Activated CD8-positive, alpha-beta memory T cell treated with anti-CD3 and anti-CD28 coated beads, Interleukin-2, amount 50 U/mL, for 24 hours (primary cell): Measurements from ENCODE around the gene MGAT4B.

Experiments
- DNase-seq: peaks from one replicate; pipeline ENCODE4 v3.0.0-alpha.2; 2020; ENCODE audit errors: extremely low read depth

MGAT4B gene

DNA sequence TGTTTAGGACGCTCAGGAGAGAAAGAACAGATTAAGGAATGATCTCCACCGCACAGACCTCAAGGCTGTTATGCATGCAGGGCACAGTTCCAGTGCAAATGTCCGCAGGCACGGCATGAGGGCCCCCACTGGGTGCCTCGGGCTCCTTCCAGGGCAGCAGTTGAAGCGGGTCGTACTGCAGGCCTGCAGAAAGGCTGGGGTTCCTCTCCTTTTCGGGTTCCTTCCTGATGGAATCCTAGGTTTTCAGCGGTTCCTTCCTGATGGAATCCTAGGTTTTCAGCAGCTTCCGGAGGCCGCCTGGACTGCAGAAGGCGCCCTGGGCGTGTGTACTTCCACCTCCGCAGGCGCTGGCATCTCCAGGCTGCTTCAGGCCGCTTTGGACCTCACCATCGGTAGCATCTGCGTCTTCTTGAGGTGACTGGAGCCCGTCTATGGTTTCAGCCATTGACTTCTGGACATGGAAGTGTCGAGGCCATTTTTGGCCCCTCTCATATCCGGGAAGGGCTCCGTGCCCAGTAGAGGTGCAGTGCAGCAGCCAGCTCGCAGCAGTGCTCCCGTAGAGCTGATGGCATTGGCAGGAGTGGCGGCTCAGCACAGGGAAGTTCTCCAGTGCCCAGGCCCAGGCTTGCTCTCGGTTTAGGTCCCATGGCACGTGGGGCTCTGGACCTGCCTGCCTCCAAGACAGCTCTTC lies 5.6 kb upstream of the MGAT4B start:
- DNase-seq, result no peak

DNA sequence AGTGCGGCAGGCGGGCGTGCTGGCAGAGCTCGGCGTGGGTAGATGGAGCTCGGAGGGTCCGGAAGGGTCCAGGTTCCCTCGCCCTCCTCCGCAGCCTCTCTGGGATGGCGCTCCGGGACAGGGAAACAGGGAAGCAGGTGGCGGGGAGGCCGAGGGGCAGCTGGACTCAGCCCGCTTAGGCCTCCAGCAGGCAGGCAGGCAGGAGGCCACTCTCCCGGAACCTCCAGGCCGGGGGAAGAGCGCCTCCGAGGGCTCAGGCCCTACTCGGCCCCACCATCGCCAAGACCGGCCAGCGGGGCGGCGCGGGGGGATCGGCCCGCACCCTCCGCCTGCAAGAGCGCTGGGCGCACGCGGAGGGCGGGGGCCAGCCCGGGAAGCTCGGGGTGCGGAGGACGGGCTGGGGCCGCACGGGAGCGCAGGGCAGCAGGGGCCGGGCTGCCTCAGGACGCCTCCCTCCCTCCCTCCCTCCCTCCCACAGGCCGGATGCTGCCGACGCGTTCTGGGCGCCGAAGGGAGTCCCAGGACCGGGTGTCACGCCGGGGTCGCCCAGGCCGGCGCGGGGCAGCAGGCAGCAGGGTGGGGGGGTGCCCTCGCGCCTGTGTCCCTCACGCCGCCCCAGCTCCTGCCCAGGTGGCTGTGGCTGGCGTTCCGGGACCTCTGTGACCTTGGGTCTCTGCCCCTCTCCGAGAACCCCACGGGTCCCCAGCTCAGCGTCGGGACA lies 977 bp downstream of the MGAT4B start:
- no peak for DNase-seq

DNA sequence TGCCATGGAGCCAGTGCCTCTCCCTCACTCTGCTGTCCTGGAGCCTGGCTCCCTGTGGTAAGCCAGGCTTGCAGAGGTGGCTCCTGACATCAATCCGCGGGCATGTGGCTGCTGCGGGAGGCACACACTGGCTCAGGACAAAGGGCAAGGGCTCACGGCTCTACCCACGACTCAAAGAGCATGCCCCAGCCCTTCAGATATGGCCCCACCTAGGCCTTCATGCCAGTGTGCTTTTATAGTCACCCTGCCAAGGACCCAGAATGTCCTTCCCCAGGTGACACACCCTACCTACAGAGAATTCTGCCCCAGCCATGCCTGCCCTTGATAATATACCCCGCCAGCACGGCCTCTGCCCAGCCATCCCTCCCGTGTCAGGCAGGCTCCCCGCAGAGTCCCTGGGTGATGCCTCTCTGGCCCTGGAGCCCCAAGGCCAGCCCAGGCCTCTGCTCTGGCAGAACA lies 1.6 kb downstream of the MGAT4B start:
- DNase-seq, result no peak

DNA sequence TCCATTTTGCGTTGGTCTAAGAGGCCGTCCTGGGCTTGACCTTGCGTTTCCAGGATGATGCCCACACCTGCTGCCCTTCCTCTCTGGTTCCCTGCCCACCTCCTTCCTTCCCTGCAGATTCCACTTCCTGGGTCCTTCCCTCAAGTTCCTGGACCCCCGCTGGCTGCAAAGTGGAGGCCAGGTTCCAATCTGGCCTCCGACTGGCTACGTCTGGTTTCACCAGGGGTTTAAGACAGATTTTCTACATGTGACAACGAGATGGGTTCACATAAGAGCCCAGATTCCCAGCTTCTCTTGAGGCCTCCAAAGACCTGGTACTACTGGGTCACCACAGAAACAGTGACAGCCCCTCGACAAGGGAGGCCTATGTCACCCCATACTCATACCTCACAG lies 2.1 kb downstream of the MGAT4B start:
- no peak for DNase-seq

DNA sequence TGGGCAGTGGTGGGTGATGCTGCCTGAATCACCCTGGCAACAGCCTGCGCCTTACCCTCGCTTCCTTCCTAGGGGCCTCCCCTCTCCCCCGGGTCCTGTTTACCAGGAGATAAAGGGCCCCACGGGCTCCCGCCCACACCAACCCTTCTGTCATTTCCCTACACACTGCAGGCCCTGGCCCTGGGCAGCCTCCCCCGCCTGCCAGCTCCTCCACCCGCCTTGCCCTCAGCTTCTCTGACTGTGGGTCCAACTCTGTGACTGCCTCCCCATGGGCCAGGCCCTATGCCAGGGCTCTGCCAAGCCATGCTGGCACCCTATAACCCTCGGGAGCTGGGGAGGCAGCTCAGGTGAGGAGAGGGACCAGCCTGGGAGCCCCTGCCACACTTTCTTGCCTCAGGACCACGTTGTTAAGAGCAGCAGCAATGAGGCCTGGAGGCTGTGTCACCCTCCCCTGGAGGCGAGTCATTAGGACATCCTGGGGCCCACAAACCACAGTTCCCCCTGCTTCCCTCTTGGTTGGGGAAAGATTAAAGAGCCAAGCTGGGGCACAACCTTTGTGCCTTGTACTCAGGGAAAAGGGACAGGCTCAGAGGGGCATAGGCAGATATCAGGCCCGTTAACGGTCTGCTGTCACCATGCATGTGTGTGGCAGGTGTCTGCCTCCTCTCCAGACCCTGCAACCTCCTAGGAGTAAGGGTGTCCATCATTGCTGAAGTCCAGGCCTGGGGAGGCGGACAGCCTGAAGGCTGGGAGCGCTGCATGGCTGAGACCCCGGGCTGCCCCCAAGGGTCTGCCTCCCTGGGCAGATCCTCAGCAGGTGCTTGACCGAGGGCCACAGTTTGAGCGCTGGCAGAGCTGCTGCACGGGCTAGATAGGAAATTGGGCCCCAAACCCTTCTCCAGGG lies 2.8 kb downstream of the MGAT4B start:
- no peak for DNase-seq

DNA sequence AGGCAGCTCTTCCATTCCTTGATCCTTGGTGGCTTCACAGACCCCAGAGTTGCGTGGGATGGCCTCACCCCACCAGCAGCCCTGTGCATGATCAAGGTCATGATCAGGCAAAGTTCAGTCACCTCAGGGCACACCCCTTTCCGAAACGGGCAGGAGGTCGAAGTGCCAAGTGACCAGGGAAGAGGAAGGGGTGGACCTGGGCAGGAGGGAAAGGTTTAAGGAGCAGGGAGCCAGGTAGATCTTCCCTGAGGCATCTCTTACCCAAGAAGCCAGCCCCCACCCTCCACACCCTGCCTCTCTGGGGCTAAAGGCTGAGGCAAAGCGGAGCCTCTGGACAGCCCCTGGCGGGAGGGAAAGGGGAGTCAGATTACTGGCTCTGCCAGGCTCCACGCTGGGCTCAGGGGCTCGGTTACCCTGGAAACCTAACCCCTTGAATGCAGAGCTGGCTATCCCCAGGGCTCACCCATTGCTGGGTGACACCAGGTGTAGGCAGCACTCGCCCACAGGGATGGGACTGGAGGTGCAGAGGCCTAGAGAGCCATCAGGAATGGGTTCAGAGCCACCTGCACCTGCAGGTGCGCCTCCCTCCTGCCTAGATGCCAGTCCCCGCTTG lies 3.6 kb downstream of the MGAT4B start:
- DNase-seq, result no peak

DNA sequence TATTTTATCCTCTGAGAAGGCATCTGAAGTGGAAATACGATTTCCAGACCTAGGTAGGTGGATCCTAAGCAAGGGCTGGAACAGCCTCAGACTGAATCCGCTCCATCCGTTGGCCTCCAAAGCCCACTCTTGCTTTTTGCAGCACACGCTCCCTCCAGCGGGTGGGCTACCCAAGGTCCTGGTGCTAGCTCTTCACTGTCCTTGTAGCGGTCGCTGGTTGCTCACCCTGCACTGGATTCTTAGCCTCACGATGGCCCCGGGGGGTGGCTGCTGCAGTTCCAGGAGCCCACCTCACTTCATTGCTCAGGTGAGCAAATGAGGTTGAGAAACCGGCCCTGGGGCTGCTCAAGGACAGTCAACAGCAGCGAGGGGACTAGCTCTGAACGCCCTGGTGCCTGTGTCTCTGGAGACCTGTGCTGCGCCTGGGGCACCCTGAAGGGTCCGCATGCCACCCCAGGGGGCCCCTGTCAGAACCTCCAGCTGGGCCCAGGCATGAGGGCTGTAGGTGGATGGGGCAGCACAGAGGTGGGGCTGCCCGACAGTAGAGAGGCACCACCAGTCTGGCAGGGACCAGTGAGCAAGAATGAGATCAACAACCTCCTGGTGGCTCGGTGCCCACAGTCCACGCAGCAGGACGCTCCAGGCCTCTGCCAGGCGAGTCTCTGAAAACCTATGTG lies 4.3 kb downstream of the MGAT4B start:
- no peak for DNase-seq

DNA sequence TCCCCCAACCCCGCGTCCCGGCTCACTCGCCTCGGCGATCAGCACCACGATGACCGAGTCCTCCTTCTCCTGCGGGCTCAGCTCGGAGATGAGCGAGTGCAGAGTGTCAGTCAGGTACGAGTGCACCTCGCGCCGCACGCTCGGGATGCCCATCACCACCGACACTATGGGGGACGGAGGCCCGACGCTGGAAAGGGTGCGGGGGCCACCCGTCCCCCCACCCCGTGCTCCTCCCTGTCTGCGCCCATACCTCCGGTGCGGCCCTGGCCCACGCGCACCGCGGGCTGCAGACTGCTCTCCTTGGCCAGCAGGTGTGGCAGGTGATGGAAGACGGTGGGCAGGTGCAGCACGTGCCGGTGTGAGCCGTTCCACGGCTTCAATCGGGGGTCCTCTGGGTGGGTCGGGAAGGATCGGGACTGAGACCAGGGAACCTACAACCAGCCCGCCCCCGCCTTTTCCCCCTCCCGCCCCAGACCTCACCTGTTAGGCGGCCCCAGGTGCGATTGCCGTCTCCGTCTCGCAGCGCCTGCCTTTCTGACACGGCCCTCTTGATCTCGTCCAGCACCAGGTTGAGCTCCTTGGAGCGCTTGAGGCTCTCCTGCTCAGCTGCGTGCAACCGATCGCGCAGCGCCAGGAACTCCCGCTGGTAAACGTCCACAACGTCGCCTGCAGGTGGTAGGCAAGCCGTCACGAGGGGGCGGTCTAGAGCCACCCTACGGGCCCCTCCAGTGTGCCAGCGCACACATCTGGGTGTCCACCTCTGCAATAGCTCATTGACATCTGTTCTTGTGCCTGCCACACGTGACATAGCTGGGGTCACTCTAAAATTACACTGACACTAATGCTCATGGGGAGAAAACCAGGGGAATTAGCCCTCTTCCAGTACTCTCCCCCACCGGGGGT lies 5.1 kb downstream of the MGAT4B start:
- DNase-seq, result peak; percentile 58

DNA sequence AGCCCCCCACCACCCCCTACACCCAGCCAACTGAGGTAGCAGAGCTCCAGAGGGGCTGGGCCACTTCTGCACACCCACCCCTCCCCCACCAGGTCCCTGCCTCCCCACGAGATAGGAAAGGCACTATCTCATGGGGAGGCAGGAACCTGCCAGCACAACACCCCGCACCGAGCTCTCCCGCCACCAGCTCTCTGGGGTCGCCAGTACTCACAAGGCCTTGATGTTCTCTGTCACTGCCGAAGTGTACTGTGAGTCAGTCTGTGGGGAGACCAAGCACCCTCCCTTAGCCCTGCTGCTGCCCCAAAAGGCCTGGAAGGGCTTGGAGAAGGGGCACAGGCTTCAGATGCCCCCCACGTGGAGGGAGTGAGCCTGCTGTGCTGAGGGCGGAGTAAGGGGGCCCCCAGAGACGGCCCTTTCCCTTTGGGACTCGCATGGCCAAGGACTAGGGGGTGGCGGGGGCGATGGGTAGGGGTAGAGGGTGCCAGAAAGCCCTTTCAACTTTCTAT lies 5.9 kb downstream of the MGAT4B start:
- DNase-seq, result no peak

DNA sequence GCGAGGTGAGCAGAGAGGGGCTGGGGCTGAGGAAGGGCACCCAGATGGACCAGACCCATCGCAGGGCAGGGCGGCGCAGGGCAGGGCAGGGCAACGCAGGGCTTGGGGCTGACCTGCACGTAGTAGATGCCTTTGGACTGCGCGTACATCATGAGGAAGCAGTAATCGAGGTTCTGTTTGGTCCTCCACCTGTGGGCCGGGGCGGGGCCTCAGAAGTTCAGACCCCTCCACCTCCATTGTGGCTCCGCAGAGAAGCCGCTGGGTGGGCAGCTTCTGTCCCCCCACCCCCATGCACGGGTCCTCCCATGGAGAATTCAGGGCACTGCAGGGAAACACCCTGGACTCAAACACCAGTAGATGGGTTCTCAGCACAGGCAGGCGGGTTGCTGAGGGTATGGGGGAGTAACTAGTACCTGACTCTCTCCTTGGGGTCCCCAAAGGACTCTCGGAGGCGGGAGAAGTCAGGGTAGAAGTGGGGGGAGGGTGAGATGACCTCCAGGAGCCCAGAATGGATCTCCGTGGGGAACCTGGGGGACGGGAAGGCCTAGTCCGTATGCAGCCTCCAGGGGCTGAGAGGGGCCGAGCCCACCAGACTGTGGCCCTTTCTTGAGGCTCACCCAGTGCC lies 6.5 kb downstream of the MGAT4B start:
- no peak for DNase-seq

DNA sequence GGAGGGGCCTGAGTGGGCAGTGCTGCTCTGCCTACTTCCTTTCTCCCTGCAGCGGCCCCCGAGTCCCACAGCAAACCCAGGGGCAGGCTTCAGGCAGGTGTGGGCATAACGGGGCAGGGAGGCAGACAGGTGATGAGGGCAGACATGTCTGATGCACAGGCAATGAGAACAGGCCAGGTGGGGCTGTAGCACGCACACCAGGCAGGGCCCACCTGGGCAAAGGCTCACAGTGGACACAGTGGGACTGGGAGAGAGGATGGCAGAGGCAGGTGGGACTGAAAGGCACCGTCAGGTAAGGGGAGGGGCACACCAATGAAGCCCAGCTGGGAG lies 7.1 kb downstream of the MGAT4B start:
- DNase-seq, result no peak

DNA sequence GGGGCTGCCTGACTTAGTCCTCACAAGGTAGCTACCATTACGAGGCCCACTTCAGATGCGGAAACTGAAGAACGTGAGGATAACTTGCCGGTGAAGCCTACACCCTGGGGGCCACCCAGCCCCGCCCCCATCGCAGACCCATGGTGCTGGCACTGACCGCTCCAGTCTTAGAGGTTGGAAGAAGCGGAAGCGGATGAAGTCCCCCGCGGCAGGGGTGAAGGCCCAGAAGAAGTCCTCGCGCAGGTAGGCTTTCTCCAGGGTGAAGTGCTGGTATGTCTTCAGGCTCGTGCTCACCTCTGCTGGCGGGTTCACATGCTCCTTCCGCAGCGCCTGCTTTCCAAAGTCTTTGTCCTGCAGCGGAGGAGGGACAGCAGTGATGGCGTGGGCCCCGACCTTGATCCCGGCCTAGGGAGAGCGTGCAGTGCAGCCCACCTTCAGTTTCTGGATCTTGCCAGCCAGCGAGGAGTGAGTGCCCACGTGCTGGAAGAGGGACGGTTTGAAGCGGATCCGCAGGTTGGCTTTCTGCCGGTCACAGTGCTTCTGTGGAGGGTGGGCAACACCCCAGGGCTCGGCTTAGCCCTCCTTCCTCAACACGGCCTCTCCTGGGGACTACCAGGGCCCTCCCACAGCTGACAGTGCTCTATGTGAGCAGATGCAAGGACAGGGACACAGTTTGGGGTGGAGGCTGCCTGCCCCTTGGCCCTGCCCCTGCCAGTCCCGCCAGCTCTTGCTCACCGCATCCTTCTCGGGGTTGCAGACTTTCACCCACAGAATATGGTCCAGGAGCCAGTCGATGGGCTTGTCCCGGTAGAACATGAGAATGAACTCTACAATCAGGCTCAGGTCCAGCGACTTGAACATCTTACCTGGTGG lies 7.7 kb downstream of the MGAT4B start:
- no peak for DNase-seq

DNA sequence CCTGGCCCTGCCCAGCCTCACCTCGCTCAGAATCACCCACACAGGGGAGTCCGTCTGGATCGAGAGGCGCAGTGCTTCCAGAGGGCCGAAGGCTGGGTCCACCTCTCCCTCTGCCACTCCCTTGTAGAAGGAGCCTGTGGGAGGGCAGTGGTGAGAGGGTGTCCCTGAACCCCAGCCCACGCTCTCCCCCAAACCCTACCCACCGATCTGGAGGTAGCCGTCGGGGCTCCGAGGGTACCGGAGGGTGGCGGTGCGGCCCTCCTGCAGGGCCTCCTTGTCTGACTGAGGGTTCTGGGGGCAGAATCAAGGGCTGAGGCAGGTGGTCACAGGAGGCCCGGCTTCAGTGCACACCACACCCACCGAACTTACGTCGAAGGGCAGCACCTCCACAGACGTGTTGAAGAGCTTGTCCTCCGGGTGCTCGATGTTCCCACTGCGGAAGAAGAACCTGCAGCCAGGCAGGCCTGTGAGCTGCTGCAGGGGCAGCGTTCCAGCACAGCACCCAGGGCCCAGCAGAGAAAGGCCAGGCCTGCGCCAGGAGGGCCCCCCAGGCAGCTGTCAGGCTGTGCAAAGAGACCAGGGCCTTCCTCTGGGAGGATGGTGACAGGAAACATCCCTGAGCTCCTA lies 8.4 kb downstream of the MGAT4B start:
- no peak for DNase-seq

DNA sequence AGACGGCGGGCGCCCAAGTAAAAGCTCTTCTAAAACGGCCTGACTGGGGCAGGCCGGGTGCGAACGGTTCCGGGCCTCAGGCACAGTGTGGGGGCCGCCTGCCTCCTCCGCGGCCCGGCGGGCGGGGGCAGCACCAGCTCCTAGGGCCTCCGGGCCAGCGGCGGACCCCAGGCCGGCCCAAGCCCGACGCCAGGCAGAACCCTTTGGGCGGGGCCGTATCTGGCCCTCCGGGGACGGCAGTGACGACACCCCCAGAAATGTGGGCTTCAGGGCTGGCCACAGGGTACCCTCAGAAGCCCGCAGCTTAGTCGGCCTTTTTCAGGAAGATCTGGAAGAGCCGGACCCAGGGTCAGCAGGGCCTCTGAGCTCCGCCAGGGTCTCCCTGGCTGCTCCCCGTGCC lies 8.9 kb downstream of the MGAT4B start:
- DNase-seq, result no peak

DNA sequence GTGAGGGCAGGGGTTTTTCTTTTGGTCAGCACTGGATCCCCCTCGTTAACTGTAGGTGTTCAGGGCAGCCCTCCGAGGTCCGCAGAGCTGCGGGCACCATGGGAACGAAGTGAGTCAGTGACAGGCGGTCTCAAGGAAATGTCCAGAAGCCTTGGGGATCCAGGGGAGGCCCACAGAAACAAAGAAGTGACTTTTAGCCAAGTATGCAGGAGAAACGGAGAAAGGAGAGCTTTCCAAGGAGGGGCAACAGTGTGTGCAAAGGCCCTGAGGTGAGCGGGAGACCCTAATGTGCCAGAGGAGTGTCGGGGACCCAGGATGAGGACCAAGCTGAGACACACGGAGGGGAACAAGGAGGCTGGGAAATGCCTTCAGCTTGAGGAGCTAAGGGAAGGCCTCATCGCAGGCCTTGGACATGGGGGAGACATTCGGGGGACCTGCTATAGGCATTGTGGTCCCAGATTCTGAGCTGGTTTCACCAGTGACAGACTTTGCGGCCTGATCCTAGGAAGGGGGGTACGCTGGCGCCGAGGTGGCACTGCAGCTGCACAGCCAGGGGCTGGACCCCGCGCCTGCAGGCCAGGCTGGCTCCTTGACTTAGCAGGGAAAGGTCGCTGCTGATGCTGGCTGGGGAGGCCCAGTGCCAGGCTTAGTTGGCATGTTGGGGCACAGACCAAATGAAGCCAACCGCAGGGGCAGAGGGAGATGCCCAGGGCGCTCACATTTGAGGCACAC lies 9.6 kb downstream of the MGAT4B start:
- DNase-seq, result no peak

DNA sequence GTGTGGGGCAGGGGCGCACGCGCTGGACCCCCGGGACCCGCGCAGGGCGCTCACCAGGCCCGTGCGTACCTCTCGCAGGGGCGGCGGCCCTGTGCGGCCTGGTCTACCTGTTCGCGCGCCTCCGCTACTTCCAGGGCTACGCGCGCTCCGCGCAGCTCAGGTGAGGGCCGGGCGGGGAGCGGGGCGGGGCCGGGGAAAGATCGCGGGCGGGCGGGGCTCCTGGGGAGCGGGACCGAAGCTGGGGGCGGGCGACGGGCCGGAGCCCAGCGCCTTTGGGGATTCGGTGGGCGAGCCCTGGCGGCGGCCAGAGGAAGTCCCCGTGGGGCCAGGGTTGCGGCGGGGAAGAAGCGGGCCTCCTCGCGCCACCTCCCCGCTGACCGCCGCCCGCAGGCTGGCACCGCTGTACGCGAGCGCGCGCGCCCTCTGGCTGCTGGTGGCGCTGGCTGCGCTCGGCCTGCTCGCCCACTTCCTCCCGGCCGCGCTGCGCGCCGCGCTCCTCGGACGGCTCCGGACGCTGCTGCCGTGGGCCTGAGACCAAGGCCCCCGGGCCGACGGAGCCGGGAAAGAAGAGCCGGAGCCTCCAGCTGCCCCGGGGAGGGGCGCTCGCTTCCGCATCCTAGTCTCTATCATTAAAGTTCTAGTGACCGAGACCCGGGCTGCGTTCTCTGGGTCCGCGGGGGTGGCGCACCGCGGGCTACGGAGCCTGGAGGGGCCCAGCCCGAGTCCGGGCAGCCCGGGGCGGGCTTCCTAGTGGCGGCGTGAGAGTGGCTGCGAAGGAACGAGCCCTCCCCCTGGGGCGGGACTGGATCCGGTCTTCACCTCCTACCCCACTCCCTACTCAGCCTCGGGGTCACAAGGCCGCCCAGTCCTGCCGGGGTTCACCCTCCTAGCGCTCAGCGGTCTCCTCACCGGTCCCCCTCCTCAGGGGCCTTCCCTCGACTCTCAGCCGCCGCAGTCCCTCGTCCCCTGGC lies 10.5 kb downstream of the MGAT4B start:
- DNase-seq, result no peak
